ENCODE results near the gene CD58. TPM values are rescaled to one million over a fixed set of nuclear protein-coding genes. Genes with fewer than 3 reads are reported as not detected.

CD58 gene
- total and polyA plus RNA-seq, 8 donors, result 10.1 to 39.5 (median 13.7) TPM

DNA sequence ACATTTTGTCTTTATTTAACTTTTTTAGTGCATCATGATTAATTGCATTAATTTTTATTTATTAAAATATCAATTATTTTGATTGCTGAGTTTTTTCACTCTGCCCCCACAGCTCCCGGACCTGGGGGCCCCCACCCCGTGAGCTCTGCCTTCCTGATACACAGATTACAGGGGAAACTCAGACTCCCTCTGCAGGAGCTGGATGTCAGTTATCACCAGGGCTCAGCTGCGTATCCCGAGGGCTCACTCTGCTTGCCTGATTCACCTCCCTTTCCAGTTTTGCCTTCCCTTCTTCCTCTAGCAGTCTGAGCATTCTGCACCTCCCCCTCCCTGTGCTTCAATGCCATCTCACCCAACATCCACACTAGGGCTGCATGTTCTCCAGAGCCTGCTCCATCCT lies 99.6 kb downstream of the CD58 start:
- intact Hi-C loops (cut with DNase I), result no loop called here
- Histone ChIP-seq H3K27ac (no peak overlapping the region), H3K4me1 (no peaks in the 10 kb centered on the region), H3K36me3 (no peaks in the 10 kb centered on the region), H3K9me3 (no peaks in the 10 kb centered on the region), H3K27me3 (no peaks in the 10 kb centered on the region), H3K4me3 (no peak overlapping the region)
- no peak for ATAC-seq
- TF ChIP-seq, protein P1, sequence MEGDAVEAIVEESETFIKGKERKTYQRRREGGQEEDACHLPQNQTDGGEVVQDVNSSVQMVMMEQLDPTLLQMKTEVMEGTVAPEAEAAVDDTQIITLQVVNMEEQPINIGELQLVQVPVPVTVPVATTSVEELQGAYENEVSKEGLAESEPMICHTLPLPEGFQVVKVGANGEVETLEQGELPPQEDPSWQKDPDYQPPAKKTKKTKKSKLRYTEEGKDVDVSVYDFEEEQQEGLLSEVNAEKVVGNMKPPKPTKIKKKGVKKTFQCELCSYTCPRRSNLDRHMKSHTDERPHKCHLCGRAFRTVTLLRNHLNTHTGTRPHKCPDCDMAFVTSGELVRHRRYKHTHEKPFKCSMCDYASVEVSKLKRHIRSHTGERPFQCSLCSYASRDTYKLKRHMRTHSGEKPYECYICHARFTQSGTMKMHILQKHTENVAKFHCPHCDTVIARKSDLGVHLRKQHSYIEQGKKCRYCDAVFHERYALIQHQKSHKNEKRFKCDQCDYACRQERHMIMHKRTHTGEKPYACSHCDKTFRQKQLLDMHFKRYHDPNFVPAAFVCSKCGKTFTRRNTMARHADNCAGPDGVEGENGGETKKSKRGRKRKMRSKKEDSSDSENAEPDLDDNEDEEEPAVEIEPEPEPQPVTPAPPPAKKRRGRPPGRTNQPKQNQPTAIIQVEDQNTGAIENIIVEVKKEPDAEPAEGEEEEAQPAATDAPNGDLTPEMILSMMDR (IDR thresholded peaks at IDR 0.05), result no peak
- no peak for DNase-seq

DNA sequence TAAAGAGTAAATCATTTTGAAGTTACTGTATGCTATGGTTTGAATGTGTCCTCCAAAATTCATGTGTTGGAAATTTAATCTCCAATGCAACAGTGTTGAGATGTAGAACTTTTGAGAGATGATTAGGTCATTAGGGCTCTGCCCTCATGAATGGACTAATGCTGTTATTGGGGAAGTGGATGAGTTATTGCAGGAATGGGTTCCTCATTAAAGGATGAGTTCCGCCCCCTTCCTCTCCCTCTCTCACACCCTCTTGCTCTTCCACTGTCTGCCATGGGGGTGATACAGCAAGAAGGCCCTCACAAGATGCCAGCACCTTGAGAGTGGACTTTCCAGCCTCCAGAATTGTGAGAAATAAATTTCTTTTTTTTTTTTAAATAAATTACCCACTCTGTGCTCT lies 100.2 kb downstream of the CD58 start:
- H3K36me3 ChIP-seq, result no peaks in the 10 kb centered on the region
- TF ChIP-seq, protein P1 (IDR thresholded peaks at IDR 0.05), result no peak
- DNase-seq, result no peak
- H3K4me1 ChIP-seq, result no peaks in the 10 kb centered on the region
- ATAC-seq, result no peak
- intact Hi-C loops (cut with DNase I), result no loop called here
- H3K27me3 ChIP-seq, result no peaks in the 10 kb centered on the region
- H3K9me3 ChIP-seq, result no peaks in the 10 kb centered on the region
- H3K27ac ChIP-seq, result no peak overlapping the region
- H3K4me3 ChIP-seq, result no peak overlapping the region

DNA sequence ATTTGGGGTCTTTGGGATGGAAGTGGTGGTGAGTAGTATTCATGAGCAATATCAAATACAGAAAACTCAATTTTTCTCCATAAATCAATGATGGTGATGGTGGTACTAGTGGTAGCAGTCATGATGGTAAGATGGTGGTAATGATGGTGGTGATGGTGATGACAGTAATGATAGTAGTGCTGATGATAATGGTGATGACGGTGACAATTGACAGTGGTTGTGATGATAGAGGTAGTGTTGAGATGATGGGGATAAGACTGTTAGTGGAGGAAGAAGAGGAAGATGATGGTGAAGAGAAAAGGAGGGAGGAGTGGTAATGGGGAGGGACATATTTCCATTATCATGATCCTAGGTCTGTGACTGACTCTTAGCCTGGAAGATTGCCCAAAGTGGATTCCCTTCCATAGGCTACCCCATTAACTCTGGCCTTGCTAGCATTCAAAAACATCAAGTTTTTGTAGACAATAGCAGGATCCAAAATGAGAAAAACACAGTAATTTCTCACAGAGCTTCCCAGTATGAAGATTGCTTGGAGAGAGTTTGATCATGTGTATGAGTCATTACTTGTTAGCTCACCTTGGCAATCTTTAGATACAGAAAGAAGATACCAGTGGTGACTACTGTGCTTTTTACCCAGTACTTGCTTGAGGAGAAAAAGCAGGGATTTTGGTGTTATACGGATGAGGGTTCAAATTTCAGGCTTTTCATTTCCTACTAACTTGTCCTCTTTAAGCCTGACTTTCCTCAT lies 103.8 kb downstream of the CD58 start:
- TF ChIP-seq, protein P1 (IDR thresholded peaks at IDR 0.05), result no peak
- Histone ChIP-seq H3K4me1 (no peaks in the 10 kb centered on the region), H3K4me3 (no peak overlapping the region), H3K9me3 (no peaks in the 10 kb centered on the region), H3K27ac (no peak overlapping the region), H3K36me3 (no peaks in the 10 kb centered on the region), H3K27me3 (no peaks in the 10 kb centered on the region)
- DNase-seq (no peak), ATAC-seq (no peak)
- intact Hi-C loops (cut with DNase I), result no loop called here

DNA sequence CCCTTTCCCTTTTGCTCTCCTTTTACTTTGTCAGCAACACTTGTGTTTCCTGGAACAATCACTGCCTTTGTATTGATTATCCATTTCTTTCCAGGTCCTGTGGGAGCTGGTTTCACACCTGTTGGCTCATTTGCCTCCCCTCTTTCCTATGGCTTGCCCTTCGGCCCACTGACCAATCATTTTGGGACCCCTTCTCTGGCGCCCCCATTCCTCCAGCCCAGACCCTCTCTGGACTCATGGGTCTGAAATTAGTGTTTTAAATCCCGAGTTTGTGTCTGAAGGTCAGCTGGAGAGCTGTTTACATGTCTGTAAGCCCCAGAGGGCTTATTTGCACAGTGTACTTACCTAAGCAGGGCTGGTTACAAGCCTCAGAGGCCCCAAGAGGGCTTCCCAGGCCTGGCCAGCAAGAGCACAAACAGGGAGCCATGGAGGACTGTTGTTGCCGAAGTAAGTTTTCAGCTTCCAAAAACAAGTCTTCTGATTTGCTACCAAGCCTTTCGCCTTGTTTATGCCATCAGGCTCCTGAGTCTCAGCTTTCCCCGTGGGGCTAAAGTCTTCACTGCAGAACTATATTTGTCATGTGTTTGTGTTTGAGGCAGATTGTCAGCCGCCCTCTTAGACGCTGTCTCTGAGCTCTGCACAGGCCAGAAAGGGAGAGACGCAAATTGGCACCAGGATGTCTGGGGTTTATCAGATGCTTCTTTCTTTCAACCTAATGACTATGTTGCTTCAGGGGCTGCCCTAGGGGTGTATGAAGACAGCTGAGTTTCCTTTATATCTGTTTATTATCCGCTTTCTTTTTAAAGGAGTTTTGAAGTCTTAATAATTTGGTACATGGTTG lies 104.8 kb downstream of the CD58 start:
- intact Hi-C loops (cut with DNase I), result no loop called here
- Histone ChIP-seq H3K4me1 (no peaks in the 10 kb centered on the region), H3K27me3 (no peaks in the 10 kb centered on the region), H3K36me3 (no peaks in the 10 kb centered on the region), H3K27ac (no peak overlapping the region), H3K9me3 (no peaks in the 10 kb centered on the region), H3K4me3 (no peak overlapping the region)
- no peak for ATAC-seq
- no peak for DNase-seq
- TF ChIP-seq, protein P1 (IDR thresholded peaks at IDR 0.05), result no peak

DNA sequence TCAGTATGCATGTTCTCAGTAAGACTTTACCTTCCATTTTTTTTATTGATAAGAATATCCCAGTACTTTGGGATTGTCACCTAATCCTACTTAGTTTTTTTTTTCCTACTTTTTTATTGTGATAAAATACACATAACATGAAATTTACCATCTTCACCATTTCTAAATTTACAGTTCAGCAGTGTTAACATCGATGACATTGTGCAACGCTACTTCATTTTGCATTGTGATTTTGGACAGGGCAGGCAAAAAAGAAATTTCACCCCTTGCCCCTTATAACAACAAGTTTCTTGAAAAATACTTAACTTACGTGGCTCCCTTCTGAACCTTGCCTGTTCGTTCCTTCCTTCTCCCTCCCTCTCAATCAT lies 105.4 kb downstream of the CD58 start:
- intact Hi-C loops (cut with DNase I), result no loop called here
- Histone ChIP-seq H3K27me3 (no peaks in the 10 kb centered on the region), H3K4me1 (no peaks in the 10 kb centered on the region), H3K36me3 (no peaks in the 10 kb centered on the region), H3K4me3 (no peak overlapping the region), H3K27ac (no peak overlapping the region), H3K9me3 (no peaks in the 10 kb centered on the region)
- DNase-seq (no peak), ATAC-seq (no peak)
- TF ChIP-seq, protein P1 (IDR thresholded peaks at IDR 0.05), result no peak
